GM18909 (cell line): ENCODE results near the gene NFKBIZ.
A peak's percentile ranks its signal among the peaks of the same experiment; 100 is the strongest.
"Not testable (repeated sequence)": the region's sequence is repeated elsewhere in the genome, so short reads cannot be mapped to it uniquely, and the experiment has no call there.

Experiments used
- ATAC-seq: cut with Tn5 transposase; IDR thresholded peaks from one replicate; pipeline ENCODE4 v1.9.1; 2021; ENCODE audit warnings: mild to moderate bottlenecking; ENCODE audit not compliant: unreplicated experiment, poor library complexity

The NFKBIZ gene

DNA sequence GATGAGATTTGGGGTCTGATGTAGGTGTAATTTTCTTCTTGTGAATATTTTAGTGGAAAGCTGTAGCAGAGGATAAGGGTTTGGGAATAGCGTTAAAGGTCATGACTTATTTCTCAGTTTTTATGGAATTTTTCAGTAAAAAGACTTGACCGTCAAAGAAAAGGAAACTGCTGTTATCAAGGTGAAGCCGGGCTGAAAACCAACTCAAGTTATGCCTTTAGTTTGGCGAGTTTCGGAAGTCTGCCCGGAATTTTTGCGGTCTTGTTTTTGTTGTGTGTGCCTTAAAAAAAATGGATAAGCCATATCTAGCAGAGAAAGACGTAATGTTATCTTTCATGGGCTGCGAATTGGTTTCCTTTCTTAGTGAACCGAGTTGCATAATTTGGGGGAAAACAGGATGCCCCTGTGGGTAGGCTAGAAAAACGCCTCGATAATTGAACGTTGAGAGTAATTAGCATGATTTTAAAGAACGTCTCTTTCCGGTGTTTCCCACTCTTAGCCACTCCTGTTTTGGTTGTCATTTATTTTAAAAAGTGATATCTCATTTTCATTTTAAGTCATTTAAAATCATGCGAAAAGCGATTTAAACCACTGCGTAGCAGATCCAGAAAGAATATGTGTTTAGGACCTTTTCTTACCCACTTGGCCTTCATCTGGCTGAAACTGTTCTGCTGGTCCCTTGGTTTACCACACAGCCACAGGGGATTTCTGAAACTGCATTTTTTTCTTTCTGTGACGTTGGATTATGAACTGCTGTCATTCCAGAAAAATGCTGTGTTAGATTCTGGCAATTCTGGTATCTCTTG is 1.1 kb downstream of the NFKBIZ start:
- ATAC-seq: peak; percentile 33

DNA sequence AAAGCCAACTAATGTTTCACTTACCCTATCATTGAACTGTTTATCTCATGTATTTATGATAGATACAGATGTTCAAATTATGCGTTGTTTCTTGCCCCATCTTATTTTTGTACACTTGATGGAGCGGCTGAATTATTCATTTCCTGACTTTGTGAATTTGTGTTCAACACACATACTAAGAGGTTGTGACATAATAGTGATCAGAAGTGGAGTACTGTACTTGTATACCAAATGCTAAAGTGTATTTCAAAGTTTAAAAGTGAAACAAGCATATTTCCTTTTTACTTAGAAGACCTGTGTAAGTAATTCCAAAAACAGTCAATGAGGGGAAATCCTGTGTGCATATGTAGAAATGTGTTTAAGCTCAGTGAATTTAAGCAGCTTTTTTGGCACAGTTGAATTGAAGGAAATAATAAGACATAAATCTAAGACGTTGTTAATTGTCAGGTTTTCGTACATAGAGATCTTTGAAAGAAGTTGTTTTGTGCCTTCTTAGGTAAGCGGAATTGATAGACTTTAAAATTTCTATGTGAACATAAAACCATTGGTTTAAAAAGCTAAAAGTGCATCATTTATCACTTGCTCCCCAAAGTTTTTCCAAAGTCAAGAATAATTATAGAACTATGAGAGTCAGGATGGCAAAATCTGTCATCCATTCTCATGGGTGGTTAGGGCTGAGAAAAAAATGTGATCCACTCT is 1.9 kb downstream of the NFKBIZ start:
- ATAC-seq: no peak

GRCh38 chr3:101851850-101852714 is 2.8 kb downstream of the NFKBIZ start:
- no peak for ATAC-seq

DNA sequence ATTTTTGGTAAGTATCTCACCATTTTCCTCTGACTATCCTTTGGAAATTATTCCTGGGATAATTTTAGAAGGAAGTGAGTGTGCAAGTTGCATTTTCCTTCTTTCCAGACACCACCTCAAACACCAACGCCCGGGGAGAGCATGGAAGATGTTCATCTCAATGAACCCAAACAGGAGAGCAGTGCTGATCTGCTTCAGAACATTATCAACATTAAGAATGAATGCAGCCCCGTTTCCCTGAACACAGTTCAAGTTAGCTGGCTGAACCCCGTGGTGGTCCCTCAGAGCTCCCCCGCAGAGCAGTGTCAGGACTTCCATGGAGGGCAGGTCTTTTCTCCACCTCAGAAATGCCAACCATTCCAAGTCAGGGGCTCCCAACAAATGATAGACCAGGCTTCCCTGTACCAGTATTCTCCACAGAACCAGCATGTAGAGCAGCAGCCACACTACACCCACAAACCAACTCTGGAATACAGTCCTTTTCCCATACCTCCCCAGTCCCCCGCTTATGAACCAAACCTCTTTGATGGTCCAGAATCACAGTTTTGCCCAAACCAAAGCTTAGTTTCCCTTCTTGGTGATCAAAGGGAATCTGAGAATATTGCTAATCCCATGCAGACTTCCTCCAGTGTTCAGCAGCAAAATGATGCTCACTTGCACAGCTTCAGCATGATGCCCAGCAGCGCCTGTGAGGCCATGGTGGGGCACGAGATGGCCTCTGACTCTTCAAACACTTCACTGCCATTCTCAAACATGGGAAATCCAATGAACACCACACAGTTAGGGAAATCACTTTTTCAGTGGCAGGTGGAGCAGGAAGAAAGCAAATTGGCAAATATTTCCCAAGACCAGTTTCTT is 3.9 kb downstream of the NFKBIZ start:
- ATAC-seq: no peak

DNA sequence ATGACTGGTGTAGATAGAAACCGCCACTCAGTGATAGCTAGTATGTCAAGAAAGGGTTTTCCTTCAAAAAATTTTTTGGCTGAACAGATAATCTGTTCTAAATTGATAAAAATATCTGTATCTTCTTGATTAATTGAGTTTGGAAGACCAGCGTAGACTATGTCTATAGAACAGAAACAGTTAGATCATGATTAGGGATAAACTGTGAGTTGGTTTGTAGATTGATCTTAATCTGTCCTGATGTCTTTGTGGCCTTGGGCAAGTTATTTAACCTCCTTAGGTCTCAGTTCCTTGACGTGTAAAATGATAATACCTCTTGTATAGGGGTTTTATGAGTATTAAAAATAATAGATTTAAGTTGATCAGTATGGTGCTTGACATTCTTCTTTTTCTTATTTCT is 4.7 kb downstream of the NFKBIZ start:
- ATAC-seq: no peak

GRCh38 chr3:101854608-101855304 is 5.4 kb downstream of the NFKBIZ start:
- ATAC-seq: no peak

GRCh38 chr3:101857301-101857741 is 8.0 kb downstream of the NFKBIZ start:
- ATAC-seq: no peak

GRCh38 chr3:101858464-101859030 is 9.2 kb downstream of the NFKBIZ start:
- no peak for ATAC-seq

DNA sequence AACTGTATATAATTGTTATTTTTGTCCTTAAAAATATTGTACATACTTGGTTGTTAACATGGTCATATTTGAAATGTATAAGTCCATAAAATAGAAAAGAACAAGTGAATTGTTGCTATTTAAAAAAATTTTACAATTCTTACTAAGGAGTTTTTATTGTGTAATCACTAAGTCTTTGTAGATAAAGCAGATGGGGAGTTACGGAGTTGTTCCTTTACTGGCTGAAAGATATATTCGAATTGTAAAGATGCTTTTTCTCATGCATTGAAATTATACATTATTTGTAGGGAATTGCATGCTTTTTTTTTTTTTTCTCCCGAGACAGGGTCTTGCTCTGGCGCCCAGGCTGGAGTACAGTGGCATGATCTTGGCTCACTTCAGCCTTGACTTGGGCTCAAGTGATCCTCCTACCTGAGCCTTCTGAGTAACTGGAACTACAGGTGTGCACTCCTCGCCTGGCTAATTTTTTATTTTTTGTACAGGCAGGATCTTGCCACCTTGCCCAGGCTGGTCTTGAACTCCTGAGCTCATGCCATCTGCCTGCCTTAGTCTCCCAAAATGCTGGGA is 10.7 kb downstream of the NFKBIZ start:
- no peak for ATAC-seq

DNA sequence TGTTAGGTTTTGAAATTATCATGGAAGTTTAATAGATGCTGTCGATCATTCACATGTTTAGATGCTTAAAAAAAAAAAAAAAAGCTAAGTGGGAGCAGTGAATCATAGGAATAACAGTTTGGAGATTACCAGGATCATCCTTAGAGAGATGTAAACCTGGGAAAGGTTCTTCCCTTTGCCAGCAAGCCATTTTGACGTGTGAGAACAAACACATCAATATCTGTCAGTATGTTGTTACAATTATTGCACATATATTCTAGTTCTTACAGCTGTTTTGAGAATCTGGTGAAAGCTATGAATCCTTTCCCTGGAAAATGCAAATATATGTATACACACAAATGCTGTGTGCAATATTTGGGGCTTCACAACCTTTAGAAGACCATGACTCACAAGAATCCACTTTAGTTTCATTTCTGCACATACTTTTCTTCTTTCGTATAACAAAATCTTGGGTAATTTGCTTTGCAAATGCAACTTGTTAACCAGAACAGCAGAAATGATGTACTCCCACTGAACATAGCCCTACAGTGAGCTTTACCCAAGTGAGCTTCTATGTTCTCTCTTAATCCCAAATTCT is 12.0 kb downstream of the NFKBIZ start:
- peak; percentile 52 for ATAC-seq

- no peak for ATAC-seq
Measured at GRCh38 chr3:101861789-101862415, 12.6 kb downstream of the NFKBIZ start.

- ATAC-seq: no peak
Measured at GRCh38 chr3:101862416-101863165, 13.3 kb downstream of the NFKBIZ start.

- not testable (repeated sequence) for ATAC-seq
Measured at GRCh38 chr3:101864926-101865325, 15.6 kb downstream of the NFKBIZ start.

DNA sequence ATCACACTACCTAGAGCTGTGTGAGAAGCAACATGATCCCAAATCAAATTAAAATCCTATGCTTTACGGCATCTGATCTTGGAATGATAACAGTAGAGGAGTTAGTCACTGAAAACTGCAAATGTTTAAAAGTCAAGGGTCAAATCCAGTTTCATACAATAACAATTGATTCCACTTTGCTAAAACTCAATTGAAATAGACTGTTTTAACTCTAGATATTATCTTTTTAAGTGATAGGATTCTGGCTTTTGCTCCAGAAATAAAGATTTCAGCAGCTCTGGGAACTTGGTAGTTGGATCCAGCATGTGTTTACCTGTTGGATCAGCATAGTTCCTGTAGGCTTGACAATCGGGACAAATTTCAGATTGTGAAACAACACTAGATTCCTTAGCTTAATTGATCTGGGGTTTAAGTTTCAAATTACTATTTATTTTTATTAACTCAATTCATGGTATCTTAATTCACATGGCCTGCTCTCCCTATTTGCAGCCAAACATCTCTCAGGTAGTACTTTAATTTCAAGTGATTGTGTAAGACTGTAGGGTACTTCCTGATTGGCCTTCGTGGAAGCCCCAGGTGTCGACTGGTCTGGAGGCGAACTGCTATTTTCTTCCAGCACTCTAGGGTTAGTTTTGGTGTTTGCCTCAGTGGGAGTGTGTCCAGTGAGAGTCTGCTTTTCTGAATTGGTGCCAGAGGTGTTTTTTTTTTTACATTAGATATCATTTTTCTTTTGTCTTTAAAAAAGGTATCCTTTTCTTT is 16.6 kb downstream of the NFKBIZ start:
- ATAC-seq: no peak

DNA sequence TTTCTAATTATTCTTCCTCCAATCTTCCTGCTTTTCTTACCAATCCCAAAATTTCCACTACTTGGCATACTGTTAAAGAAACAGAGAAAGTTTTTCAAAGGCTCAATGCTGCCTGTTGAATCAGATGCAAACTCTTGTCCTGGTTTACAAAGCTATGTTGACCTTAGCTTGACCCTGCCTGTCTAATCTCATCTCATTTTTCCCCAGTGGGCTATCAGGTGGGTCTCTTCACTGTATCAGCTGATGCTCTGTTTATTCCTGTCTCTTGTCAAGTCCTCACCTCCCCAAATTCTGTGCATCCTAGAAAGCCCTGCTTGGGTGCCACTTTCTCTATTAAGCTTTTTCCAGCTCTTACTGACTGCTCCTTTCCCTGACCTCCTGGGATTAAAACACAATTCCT is 18.2 kb downstream of the NFKBIZ start:
- ATAC-seq: no peak

- no peak for ATAC-seq
Measured at GRCh38 chr3:101867996-101868395, 18.7 kb downstream of the NFKBIZ start.
